K562 (cell line): Measurements from ENCODE around the gene GRIK1.

Source experiments
- CREM ChIP-seq: IDR thresholded peaks from 2 replicates; pipeline ENCODE4 v1.6.1; 2014; ENCODE audit warnings: antibody characterized with exemption, low read depth
- CSDE1 ChIP-seq, 2 experiments: fragments of 450-650 bp; IDR thresholded peaks; 2 replicates each; pipeline ENCODE4 v1.6.1; 2016; ENCODE audit warnings: mild to moderate bottlenecking in 1 of 2
- FOXA3 ChIP-seq, 2 experiments: fragments of 450-650 bp in 1 of 2; sonication (generic) in 1 of 2; formaldehyde crosslinking; IDR thresholded peaks in 1 of 2; conservative IDR thresholded peaks in 1 of 2; 2 replicates each; pipeline versions ENCODE4 v1.4.0 to v1.8.0; 2020 to 2022; ENCODE audit warnings: mild to moderate bottlenecking in 2 of 2, missing genetic modification reagents in 1 of 2
- MTA1 ChIP-seq: fragments of 450-650 bp; IDR thresholded peaks from 2 replicates; pipeline ENCODE4 v1.6.1; 2017; ENCODE audit warnings: borderline replicate concordance
- NR3C1 ChIP-seq: sonication (generic); formaldehyde crosslinking; IDR thresholded peaks from 2 replicates; pipeline ENCODE4 v1.8.1; 2022; ENCODE audit warnings: missing genetic modification reagents
- ZNF232 ChIP-seq: sonication (generic); formaldehyde crosslinking; IDR thresholded peaks from 2 replicates; pipeline ENCODE4 v1.8.0; 2022; ENCODE audit warnings: mild to moderate bottlenecking, missing genetic modification reagents
- TF ChIP-seq, protein P1 (sequence below): fragments of 450-650 bp; IDR thresholded peaks from 2 replicates; pipeline ENCODE4 v1.6.1; 2018; ENCODE audit not compliant: partially characterized antibody
- TF ChIP-seq, protein P2 (sequence below), 3 experiments: IDR thresholded peaks in 2 of 3; conservative IDR thresholded peaks in 1 of 3; 2 replicates each; pipeline ENCODE4 v1.5.1; 2011 to 2012; ENCODE audit warnings: low read length in 3 of 3, mild to moderate bottlenecking in 3 of 3, control low read depth in 2 of 3, improper control_type of control experiment in 1 of 3, inconsistent platforms in 1 of 3, low read depth in 1 of 3, mixed read lengths in 1 of 3, moderate library complexity in 1 of 3; ENCODE audit not compliant: insufficient read depth in 2 of 3

DNA sequence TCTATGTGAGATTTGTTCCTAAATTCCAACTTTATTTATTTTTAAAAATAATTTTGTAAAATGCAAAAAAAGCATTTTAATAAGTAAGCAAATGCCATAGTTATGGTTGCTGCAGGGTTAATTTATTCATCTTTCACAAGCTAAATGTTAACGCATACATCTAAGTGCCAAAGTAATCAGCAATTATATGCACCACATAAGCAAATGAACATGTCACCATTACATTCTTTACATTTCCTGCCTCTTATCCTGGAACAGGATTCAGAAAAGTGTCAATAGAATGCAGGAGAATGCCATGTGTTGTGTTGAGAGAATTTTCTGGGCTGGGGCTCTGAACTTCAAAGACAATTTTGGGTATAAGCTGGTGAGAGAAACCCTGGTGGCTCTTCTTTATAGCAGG is 136.6 kb downstream of the GRIK1 start:
- TF ChIP-seq NR3C1 (no peak), MTA1 (no peak), FOXA3 (CRISPR knock-in tag; conservative IDR thresholded peaks at IDR 0.05 in 1 of 2, IDR thresholded peaks at IDR 0.05 in 1 of 2) (no peak), CREM (no peak), CSDE1 (IDR thresholded peaks at IDR 0.05) (no peak), ZNF232 (CRISPR knock-in tag) (no peak)
- TF ChIP-seq, protein P1, sequence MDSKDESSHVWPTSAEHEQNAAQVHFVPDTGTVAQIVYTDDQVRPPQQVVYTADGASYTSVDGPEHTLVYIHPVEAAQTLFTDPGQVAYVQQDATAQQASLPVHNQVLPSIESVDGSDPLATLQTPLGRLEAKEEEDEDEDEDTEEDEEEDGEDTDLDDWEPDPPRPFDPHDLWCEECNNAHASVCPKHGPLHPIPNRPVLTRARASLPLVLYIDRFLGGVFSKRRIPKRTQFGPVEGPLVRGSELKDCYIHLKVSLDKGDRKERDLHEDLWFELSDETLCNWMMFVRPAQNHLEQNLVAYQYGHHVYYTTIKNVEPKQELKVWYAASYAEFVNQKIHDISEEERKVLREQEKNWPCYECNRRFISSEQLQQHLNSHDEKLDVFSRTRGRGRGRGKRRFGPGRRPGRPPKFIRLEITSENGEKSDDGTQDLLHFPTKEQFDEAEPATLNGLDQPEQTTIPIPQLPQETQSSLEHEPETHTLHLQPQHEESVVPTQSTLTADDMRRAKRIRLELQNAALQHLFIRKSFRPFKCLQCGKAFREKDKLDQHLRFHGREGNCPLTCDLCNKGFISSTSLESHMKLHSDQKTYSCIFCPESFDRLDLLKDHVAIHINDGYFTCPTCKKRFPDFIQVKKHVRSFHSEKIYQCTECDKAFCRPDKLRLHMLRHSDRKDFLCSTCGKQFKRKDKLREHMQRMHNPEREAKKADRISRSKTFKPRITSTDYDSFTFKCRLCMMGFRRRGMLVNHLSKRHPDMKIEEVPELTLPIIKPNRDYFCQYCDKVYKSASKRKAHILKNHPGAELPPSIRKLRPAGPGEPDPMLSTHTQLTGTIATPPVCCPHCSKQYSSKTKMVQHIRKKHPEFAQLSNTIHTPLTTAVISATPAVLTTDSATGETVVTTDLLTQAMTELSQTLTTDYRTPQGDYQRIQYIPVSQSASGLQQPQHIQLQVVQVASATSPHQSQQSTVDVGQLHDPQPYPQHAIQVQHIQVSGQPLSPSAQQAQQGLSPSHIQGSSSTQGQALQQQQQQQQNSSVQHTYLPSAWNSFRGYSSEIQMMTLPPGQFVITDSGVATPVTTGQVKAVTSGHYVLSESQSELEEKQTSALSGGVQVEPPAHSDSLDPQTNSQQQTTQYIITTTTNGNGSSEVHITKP, result no peak
- TF ChIP-seq, protein P2, sequence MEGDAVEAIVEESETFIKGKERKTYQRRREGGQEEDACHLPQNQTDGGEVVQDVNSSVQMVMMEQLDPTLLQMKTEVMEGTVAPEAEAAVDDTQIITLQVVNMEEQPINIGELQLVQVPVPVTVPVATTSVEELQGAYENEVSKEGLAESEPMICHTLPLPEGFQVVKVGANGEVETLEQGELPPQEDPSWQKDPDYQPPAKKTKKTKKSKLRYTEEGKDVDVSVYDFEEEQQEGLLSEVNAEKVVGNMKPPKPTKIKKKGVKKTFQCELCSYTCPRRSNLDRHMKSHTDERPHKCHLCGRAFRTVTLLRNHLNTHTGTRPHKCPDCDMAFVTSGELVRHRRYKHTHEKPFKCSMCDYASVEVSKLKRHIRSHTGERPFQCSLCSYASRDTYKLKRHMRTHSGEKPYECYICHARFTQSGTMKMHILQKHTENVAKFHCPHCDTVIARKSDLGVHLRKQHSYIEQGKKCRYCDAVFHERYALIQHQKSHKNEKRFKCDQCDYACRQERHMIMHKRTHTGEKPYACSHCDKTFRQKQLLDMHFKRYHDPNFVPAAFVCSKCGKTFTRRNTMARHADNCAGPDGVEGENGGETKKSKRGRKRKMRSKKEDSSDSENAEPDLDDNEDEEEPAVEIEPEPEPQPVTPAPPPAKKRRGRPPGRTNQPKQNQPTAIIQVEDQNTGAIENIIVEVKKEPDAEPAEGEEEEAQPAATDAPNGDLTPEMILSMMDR (IDR thresholded peaks at IDR 0.05 in 2 of 3, conservative IDR thresholded peaks at IDR 0.05 in 1 of 3; ENCODE audit: insufficient read depth in 2 of 3, low read depth in 1 of 3, low read length in 3 of 3), result no peak
